Measurements from ENCODE around the gene TMEM43.

GRCh38 chr3:14093831-14094230, 31.0 kb upstream of the TMEM43 start:
- TF ChIP-seq TAF1 (IDR thresholded peaks at IDR 0.05; ENCODE audit: low read depth, low read length) (no peak), POLR2A (IDR thresholded peaks at IDR 0.05; ENCODE audit: low read depth, low read length) (no peak), POLR2AphosphoS5 (IDR thresholded peaks at IDR 0.05; ENCODE audit: low read depth, low read length) (no peak), PAX5 (IDR thresholded peaks at IDR 0.05; ENCODE audit: insufficient read depth, low read length, severe bottlenecking) (no peak), SPI1 (IDR thresholded peaks at IDR 0.05; ENCODE audit: low read depth, low read length) (no peak), POU2F2 (IDR thresholded peaks at IDR 0.05; ENCODE audit: low read depth, low read length) (no peak)
